ENCODE results near the gene WDR82. TPM values are rescaled to one million over a fixed set of nuclear protein-coding genes. Genes with fewer than 3 reads are reported as not detected.

The WDR82 gene
- total and polyA plus RNA-seq, 8 donors, result 60.2 to 124 (median 108) TPM

- no peak for TF ChIP-seq CTCF (IDR thresholded peaks at IDR 0.05)
- Histone ChIP-seq H3K4me3 (no peak overlapping the region), H3K4me1 (peaks cover 20 to 64% of the 10 kb centered on the region in 2 donors), H3K36me3 (peaks cover 8 to 50% of the 10 kb centered on the region in 2 donors), H3K27ac (peak overlapping the region; percentile 46 to 77), H3K27me3 (no peaks in the 10 kb centered on the region), H3K9me3 (no peaks in the 10 kb centered on the region)
- intact Hi-C loops (cut with DNase I), result no loop called here
- ATAC-seq, result no peak
- no peak for DNase-seq
Measured at GRCh38 chr3:52217409-52217805, 61.0 kb downstream of the WDR82 start.

DNA sequence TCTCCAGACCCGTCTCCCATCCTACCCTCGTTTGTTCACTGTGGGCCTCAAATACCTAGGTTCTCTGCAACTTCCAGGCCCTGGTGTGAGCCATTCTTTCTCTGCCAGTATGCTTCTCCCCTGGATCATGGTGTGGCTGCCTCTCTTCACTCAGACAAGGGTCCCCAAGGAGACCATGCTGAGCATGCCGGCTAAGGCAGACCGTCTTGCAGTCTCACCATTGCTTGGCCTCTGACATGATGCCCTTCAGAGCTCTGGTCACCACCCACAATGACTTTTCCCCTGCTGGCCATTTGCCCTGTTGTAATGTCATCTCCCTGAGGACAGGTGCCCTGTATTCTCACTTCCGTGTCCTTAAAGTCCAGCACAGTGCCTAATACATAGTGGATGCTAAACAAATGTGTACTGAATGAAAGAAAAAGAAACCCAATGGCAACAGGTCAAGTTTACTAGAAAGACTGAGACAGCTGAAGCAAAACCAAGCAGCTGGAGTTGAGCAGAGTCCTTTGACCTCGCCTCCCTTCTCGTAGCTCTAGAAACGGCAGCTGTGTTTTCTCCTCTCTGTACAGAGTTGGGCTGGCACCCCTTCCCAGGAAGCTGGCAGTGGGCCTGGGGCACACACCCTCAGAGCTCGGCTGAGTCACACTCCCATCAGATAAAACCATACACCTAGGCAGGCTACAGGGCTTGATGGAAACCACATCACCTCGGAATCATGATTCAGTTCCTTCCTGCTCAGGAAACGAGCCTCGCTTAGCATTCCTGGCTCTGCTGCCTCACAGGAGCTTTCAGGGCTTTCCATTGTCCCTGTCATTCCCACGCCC lies 61.7 kb downstream of the WDR82 start:
- intact Hi-C loops (cut with DNase I), result no loop called here
- DNase-seq, result peak in 3 of 4 donors; percentile 60 to 86 (median 75)
- Histone ChIP-seq H3K4me1 (peaks cover 20 to 60% of the 10 kb centered on the region in 2 donors), H3K4me3 (no peak overlapping the region), H3K36me3 (peaks cover 8 to 54% of the 10 kb centered on the region in 2 donors), H3K27me3 (no peaks in the 10 kb centered on the region), H3K9me3 (no peaks in the 10 kb centered on the region), H3K27ac (peak overlapping the region; percentile 46 to 77)
- TF ChIP-seq CTCF (IDR thresholded peaks at IDR 0.05), result no peak
- ATAC-seq, result peak; percentile 84

- Histone ChIP-seq H3K9me3 (no peaks in the 10 kb centered on the region), H3K27ac (peak overlapping the region in 1 of 2 donors; percentile 77), H3K27me3 (no peaks in the 10 kb centered on the region), H3K4me3 (no peak overlapping the region), H3K36me3 (peaks cover 8 to 61% of the 10 kb centered on the region in 2 donors), H3K4me1 (peaks cover 20 to 64% of the 10 kb centered on the region in 2 donors)
- intact Hi-C loops (cut with DNase I), result no loop called here
- ATAC-seq (no peak), DNase-seq (peak in 1 of 4 donors; percentile 22)
- TF ChIP-seq CTCF (IDR thresholded peaks at IDR 0.05), result no peak
Measured at GRCh38 chr3:52215351-52215750, 63.1 kb downstream of the WDR82 start.

DNA sequence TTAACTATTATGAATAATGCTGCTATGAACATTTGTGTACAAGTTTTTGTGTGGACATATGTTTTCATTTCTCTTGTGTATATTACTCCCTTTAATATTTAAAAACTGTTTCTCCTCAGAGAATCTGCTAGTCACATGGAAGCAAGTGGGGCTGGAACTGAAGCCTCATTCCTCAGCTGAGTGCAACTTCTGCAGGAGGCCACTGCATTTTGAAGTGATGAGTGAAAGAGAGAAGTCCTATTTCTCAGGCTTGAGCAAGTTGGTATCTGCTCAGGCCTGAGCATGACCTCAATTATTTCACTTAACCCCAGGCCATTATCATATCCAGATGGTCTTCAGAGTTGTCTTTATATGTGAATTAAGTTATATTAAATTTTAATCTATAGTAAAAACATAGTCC lies 64.5 kb downstream of the WDR82 start:
- Histone ChIP-seq H3K27ac (peak overlapping the region in 1 of 2 donors; percentile 20), H3K27me3 (no peaks in the 10 kb centered on the region), H3K4me3 (no peak overlapping the region), H3K4me1 (peaks cover 20 to 60% of the 10 kb centered on the region in 2 donors), H3K36me3 (peaks cover 12 to 75% of the 10 kb centered on the region in 2 donors), H3K9me3 (no peaks in the 10 kb centered on the region)
- TF ChIP-seq CTCF (IDR thresholded peaks at IDR 0.05), result no peak
- DNase-seq, result no peak
- intact Hi-C loops (cut with DNase I), result no loop called here
- ATAC-seq, result no peak

DNA sequence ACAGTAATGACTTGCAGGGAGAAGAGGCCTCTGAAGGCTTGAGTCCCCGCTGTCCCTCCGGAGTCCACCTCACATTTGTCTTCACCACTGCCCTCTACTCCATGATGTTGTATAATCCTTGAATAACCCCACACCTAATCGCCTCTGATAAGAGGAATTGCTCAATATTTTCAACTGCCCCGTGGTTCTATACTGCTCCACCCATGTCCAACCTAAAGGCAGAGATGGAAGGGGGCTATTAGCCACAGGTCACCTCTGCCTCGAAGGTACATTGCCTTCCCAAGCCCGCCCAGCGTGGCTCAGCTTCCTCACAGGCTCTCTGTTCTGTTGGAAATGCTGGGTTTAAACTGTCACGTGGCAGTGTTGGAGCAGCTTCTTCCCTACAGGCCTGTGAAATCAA lies 65.4 kb downstream of the WDR82 start:
- Histone ChIP-seq H3K36me3 (peaks cover 12 to 84% of the 10 kb centered on the region in 2 donors), H3K27ac (peak overlapping the region in 1 of 2 donors; percentile 28), H3K4me1 (peaks cover 16 to 51% of the 10 kb centered on the region in 2 donors), H3K27me3 (no peaks in the 10 kb centered on the region), H3K9me3 (no peaks in the 10 kb centered on the region), H3K4me3 (no peak overlapping the region)
- peak in 1 of 4 donors; percentile 47 for DNase-seq
- ATAC-seq, result no peak
- intact Hi-C loops (cut with DNase I), result no loop called here
- TF ChIP-seq CTCF (IDR thresholded peaks at IDR 0.05), result no peak

All from left lung (tissue), 10 donors.